CD4-positive, alpha-beta T cell (primary cell): ENCODE measurements around the gene ATP1B1. TPM values are rescaled to one million over a fixed set of nuclear protein-coding genes. Genes with fewer than 3 reads are reported as not detected.

Experiments
- ATAC-seq: fragments of 200-7000 bp; cut with Tn5 transposase; one replicate; pipeline ENCODE4 v1.10.0; 2022; ENCODE audit warnings: mild to moderate bottlenecking; ENCODE audit not compliant: poor library complexity
- CTCF ChIA-PET: fragments of 350-600 bp; sonication (Branson Sonifier 250); formaldehyde crosslinking; loops from one replicate; lab custom pipeline; 2021; ENCODE audit warnings: antibody characterized with exemption, inconsistent platforms; lab: Charles Lee
- POLR2A ChIA-PET: fragments of 350-600 bp; sonication (Branson Sonifier 250); formaldehyde crosslinking; loops from one replicate; lab custom pipeline; 2021; ENCODE audit warnings: antibody characterized with exemption, inconsistent platforms; lab: Charles Lee
- DNase-seq, 14 experiments: peaks; one replicate each; pipeline ENCODE4 v3.0.0-alpha.2; 2013 to 2020; ENCODE audit warnings: mixed read lengths in 2 of 14
- H3K27ac ChIP-seq, 2 donors: one replicate each; pipeline versions ENCODE4 v1.5.1 to v1.7.0; 2013; ENCODE audit warnings: low read length in 2 of 2, low read depth in 1 of 2, mild to moderate bottlenecking in 1 of 2
- H3K27me3 ChIP-seq, 2 experiments: 1 replicate in 1 of 2; 2 replicates in 1 of 2; pipeline versions ENCODE4 v1.6.1 to v1.7.0; 2013; ENCODE audit warnings: low read length in 2 of 2, control low read depth in 1 of 2, mild to moderate bottlenecking in 1 of 2, moderate library complexity in 1 of 2; ENCODE audit not compliant: insufficient read depth in 2 of 2, control insufficient read depth in 1 of 2
- H3K36me3 ChIP-seq: one replicate; pipeline ENCODE4 v1.6.1; 2013; ENCODE audit warnings: low read length, control low read depth; ENCODE audit not compliant: insufficient read depth
- H3K4me1 ChIP-seq: one replicate; pipeline ENCODE4 v1.6.1; 2013; ENCODE audit warnings: low read length, control low read depth; ENCODE audit not compliant: insufficient read depth
- H3K4me3 ChIP-seq: one replicate; pipeline ENCODE4 v1.5.1; 2013; ENCODE audit warnings: mild to moderate bottlenecking, low read length, moderate library complexity
- H3K9me3 ChIP-seq, 2 experiments: 1 replicate in 1 of 2; 2 replicates in 1 of 2; pipeline versions ENCODE4 v1.6.1 to v1.7.0; 2013; ENCODE audit warnings: low read length in 2 of 2, mild to moderate bottlenecking in 2 of 2, control low read depth in 1 of 2, moderate library complexity in 1 of 2; ENCODE audit not compliant: control insufficient read depth in 1 of 2, insufficient read depth in 1 of 2
- H3K27ac Mint-ChIP-seq: one replicate; pipeline ENCODE4 v1.8.0; 2020; ENCODE audit warnings: mixed read lengths
- H3K27me3 Mint-ChIP-seq: one replicate; pipeline ENCODE4 v1.8.0; 2021; ENCODE audit warnings: mixed read lengths
- H3K36me3 Mint-ChIP-seq: one replicate; pipeline ENCODE4 v1.8.0; 2021; ENCODE audit warnings: low read depth, mixed read lengths
- H3K4me1 Mint-ChIP-seq: one replicate; pipeline ENCODE4 v1.8.0; 2021; ENCODE audit warnings: low read depth, mixed read lengths
- H3K4me3 Mint-ChIP-seq: one replicate; pipeline ENCODE4 v1.8.0; 2020; ENCODE audit warnings: mild to moderate bottlenecking, mixed read lengths
- H3K9me3 Mint-ChIP-seq: one replicate; pipeline ENCODE4 v1.8.0; 2020; ENCODE audit warnings: mixed read lengths
- intact Hi-C, 2 experiments: fragments of 100-400 bp; cut with DNase I in 1 of 2; cut with micrococcal nuclease in 1 of 2; formaldehyde crosslinking; loops; one replicate each; pipeline versions ENCODE4 v1.15.1 to v1.9.0; 2023 to 2025; cut with DNase I, micrococcal nuclease
- total RNA-seq, 174 experiments: library from RNA in 2 of 174; stranded (reverse) in 2 of 174; gene quantifications; one replicate each; pipeline ENCODE4 v1.2.3 and lab custom pipeline; 2021 to 2026
- TF ChIP-seq, protein P1 (sequence below): fragments of 200-600 bp; IDR thresholded peaks from one replicate; pipeline ENCODE4 v1.8.0; 2022; ENCODE audit warnings: antibody characterized with exemption, mild to moderate bottlenecking

The ATP1B1 gene
- total RNA-seq, 2 experiments from 2014 or later = 3.5 to 4.5 TPM

DNA sequence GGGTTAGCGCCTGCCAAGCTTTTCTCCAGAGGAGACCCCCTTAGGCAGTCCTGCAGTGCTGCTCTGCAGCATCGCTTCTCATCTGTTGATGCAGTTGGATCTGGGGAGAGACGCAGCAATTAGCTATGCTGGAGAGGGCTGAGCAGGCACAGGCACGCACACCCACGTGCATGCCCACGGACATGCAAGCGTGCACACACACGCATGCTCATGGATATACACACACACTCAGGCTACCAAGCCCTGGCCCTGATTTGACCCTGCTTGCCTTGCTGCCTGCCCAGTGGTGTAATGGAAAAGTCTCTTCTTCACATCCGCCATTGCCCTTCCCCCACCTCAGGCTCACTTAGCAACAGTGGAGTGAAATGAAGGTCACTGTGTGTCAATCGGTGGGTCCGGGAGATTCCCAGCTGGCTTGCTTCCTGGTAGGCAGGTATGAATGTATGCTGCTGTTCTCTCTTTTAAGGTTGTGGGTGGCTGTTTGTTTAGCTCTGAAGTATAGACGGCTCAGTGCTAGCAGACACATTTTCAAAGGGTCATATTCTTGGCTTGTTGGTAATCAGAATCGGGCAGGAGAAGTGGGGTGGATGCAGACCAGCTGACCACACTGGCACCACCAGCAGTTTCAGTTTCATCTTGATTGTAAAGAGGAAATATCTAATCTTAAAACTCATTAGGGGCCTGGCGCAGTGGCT lies 9.5 kb downstream of the ATP1B1 start:
- Mint-ChIP-seq H3K27ac (no peak overlapping the region), H3K4me1 (peaks cover 4% of the 10 kb centered on the region), H3K27me3 (no peaks in the 10 kb centered on the region), H3K4me3 (no peak overlapping the region), H3K9me3 (no peaks in the 10 kb centered on the region), H3K36me3 (no peaks in the 10 kb centered on the region)
- H3K4me1 ChIP-seq = peaks cover 5% of the 10 kb centered on the region
- ChIA-PET CTCF (no interaction called here), POLR2A (no interaction called here)
- no peaks in the 10 kb centered on the region for H3K9me3 ChIP-seq
- intact Hi-C loops = no loop called here
- ATAC-seq (no peak), DNase-seq (peak in 2 of 14 experiments; percentile 19 to 23)
- no peaks in the 10 kb centered on the region for H3K27me3 ChIP-seq
- H3K36me3 ChIP-seq = no peaks in the 10 kb centered on the region
- H3K27ac ChIP-seq = no peak overlapping the region
- H3K4me3 ChIP-seq = no peak overlapping the region
- TF ChIP-seq, protein P1, sequence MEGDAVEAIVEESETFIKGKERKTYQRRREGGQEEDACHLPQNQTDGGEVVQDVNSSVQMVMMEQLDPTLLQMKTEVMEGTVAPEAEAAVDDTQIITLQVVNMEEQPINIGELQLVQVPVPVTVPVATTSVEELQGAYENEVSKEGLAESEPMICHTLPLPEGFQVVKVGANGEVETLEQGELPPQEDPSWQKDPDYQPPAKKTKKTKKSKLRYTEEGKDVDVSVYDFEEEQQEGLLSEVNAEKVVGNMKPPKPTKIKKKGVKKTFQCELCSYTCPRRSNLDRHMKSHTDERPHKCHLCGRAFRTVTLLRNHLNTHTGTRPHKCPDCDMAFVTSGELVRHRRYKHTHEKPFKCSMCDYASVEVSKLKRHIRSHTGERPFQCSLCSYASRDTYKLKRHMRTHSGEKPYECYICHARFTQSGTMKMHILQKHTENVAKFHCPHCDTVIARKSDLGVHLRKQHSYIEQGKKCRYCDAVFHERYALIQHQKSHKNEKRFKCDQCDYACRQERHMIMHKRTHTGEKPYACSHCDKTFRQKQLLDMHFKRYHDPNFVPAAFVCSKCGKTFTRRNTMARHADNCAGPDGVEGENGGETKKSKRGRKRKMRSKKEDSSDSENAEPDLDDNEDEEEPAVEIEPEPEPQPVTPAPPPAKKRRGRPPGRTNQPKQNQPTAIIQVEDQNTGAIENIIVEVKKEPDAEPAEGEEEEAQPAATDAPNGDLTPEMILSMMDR = no peak

DNA sequence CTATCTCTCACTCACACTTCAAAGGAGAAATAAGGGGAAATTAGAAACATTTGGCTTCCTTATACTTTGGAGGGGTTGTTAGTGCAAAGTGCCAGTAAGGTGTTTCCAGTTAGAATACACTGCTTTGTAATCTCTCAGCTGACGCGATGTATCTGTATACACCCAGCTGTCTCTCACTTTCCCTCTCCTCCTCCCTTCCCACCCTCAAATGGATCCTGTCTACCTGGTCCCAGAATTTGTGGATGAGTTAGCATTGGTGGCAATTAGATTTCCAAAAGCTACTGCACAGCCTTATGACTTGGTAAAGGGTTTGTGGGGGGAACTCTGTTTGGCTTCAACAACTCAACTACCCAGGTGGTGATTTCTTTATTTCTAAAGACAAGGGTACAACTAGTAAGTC lies 10.5 kb downstream of the ATP1B1 start:
- H3K27me3 ChIP-seq = no peaks in the 10 kb centered on the region
- intact Hi-C loops = no loop called here
- H3K36me3 ChIP-seq = no peaks in the 10 kb centered on the region
- H3K4me3 ChIP-seq = no peak overlapping the region
- Mint-ChIP-seq H3K27me3 (no peaks in the 10 kb centered on the region), H3K36me3 (no peaks in the 10 kb centered on the region), H3K9me3 (no peaks in the 10 kb centered on the region), H3K4me1 (peaks cover 4% of the 10 kb centered on the region), H3K27ac (no peak overlapping the region), H3K4me3 (no peak overlapping the region)
- H3K27ac ChIP-seq = no peak overlapping the region
- peaks cover 5% of the 10 kb centered on the region for H3K4me1 ChIP-seq
- ATAC-seq (no peak), DNase-seq (no peak)
- TF ChIP-seq, protein P1 = no peak
- CTCF ChIA-PET = interaction anchor here (1.4 kb wide), 1 partner anchor 11 kb away, joined by 3 read pairs; the partner anchor contains the start of gene ATP1B1
- no peaks in the 10 kb centered on the region for H3K9me3 ChIP-seq
- POLR2A ChIA-PET = no interaction called here

DNA sequence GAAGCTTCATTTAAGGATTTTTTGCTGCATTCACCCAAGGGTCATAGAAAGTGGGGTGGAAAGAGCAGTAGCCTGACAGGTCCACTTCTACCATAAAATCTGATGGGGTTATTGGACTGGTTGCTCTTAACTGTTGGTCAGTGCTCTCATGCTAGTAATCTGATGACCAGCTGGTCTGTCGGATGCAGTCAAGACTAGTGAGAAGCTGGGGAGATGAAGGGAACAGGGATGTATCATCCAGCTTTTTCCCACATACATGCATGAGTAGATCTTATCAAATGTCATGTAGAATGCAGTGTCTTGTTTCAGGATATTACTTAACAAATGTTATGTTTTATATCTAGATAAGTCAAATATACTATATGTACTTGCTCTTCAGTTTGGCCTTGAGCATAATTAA lies 11.1 kb downstream of the ATP1B1 start:
- CTCF ChIA-PET = interaction anchor here (1.4 kb wide), 1 partner anchor 11 kb away, joined by 3 read pairs; the partner anchor contains the start of gene ATP1B1
- DNase-seq (no peak), ATAC-seq (no peak)
- Mint-ChIP-seq H3K36me3 (no peaks in the 10 kb centered on the region), H3K9me3 (no peaks in the 10 kb centered on the region), H3K27ac (no peak overlapping the region), H3K4me1 (peaks cover 4% of the 10 kb centered on the region), H3K27me3 (no peaks in the 10 kb centered on the region), H3K4me3 (no peak overlapping the region)
- H3K36me3 ChIP-seq = no peaks in the 10 kb centered on the region
- no peak overlapping the region for H3K4me3 ChIP-seq
- POLR2A ChIA-PET = no interaction called here
- TF ChIP-seq, protein P1 = no peak
- no peaks in the 10 kb centered on the region for H3K27me3 ChIP-seq
- H3K27ac ChIP-seq = no peak overlapping the region
- H3K4me1 ChIP-seq = peaks cover 5% of the 10 kb centered on the region
- no peaks in the 10 kb centered on the region for H3K9me3 ChIP-seq
- intact Hi-C loops = no loop called here
